Measurements from ENCODE around the gene OSGIN1. TPM values are rescaled to one million over a fixed set of nuclear protein-coding genes. Genes with fewer than 3 reads are reported as not detected.

Gene OSGIN1
- total RNA-seq, 1 experiment from 2014 or later, result 21.8 TPM

- no peak overlapping the region; the same call in 1 of the 2 replicates for H3K4me3 ChIP-seq (ENCODE audit: low read depth, low read length)
- POLR2A ChIA-PET, result interaction anchor here (0.6 to 2.9 kb wide), 3 partner anchors 26 to 60 kb away, joined by 3 to 31 read pairs (median 3); no protein-coding TSS in a partner anchor
- peaks cover 12% of the 10 kb centered on the region for H3K4me1 Mint-ChIP-seq (ENCODE audit: low read depth, unreplicated experiment)
Observed at GRCh38 chr16:83954577-83955016, 1.6 kb downstream of the OSGIN1 start.

DNA sequence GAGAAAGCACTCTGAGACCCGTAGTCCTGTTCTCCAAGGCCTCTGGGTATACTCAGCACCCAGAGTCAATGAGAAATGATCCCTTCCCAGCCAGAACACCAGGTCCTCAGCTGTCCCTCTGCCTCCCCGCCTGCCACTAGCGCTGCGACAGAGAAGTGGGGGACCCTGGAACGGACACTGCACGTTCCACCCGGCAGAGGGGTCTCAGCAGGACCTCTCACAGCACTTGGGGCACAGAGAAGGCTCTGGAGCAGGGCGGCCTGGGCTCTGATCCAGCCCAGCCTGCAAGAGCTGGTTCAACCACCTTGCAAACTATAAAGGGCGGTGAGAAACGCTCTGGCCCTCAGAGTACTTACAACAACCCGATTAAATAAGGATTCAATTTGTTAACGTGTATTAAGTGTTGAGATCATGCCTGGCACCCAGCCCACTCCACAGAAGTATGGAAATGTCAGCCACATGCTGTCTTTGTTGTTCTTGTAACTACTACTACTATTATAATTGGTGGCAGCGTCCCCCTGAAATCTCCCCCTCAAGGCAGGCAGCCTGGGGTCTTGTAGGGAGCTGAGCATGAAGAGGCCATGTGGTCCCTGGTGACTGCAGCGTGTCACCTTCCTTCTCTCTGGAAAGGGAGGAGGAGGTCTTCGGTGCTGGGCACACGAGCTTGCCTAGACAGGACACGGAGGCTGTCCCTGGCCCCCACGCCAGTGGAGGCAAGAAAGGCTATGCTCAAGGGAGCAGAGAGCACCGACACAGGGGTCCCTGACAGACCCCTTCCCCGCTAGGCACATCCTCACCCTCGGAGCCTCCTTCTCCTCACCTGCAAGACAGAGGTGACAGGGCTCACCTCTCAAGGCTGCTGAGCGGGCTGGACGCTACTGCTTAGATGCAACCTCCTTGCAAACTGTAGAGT lies 2.4 kb downstream of the OSGIN1 start:
- H3K4me1 Mint-ChIP-seq (ENCODE audit: low read depth, unreplicated experiment), result peaks cover 12% of the 10 kb centered on the region
- H3K4me3 Mint-ChIP-seq (ENCODE audit: unreplicated experiment), result no peak overlapping the region
- no peaks in the 10 kb centered on the region; the same call in 1 of the 2 replicates for H3K36me3 ChIP-seq (ENCODE audit: control insufficient read depth, insufficient read depth, low read length)
- H3K27me3 ChIP-seq (replicated peaks; ENCODE audit: control insufficient read depth, insufficient read depth, low read length), result no peaks in the 10 kb centered on the region
- no peaks in the 10 kb centered on the region for H3K9me3 Mint-ChIP-seq (ENCODE audit: unreplicated experiment)
- intact Hi-C loops (cut with micrococcal nuclease; ENCODE audit: unreplicated experiment), result loop anchor here (1.0 kb wide), 3 partner anchors 89 to 110 kb away; no protein-coding TSS in a partner anchor
- no peak overlapping the region for H3K27ac Mint-ChIP-seq (ENCODE audit: unreplicated experiment)
- ChIA-PET CTCF (interaction anchor here (1.5 to 2.4 kb wide), 4 partner anchors 88 to 111 kb away, joined by 3 to 22 read pairs (median 10); partner anchors contain the start of gene SLC38A8), POLR2A (no interaction called here)
- no TSS peak for BruUV-seq (replicated peaks)
- H3K4me1 ChIP-seq, result peaks cover 16% of the 10 kb centered on the region
- no peaks in the 10 kb centered on the region for H3K27me3 Mint-ChIP-seq (ENCODE audit: insufficient read depth, unreplicated experiment)
- no peak for DNase-seq
- no peaks in the 10 kb centered on the region for H3K9me3 ChIP-seq
- peaks cover 29% of the 10 kb centered on the region for H3K36me3 Mint-ChIP-seq (ENCODE audit: insufficient read depth, unreplicated experiment)
- TF ChIP-seq CTCF (IDR thresholded peaks at IDR 0.05; ENCODE audit: insufficient read depth in 1 of 2, low read depth in 1 of 2, low read length in 1 of 2, severe bottlenecking in 1 of 2, unreplicated experiment in 1 of 2), result no peak
- no peak overlapping the region for H3K4me3 ChIP-seq (ENCODE audit: low read depth, low read length)

More at GRCh38 chr16:83954577-83955016, 1.6 kb downstream of the OSGIN1 start:
- Histone ChIP-seq H3K9me3 (no peaks in the 10 kb centered on the region), H3K4me1 (peaks cover 16% of the 10 kb centered on the region), H3K36me3 (ENCODE audit: control insufficient read depth, insufficient read depth, low read length) (no peaks in the 10 kb centered on the region), H3K27me3 (replicated peaks; ENCODE audit: control insufficient read depth, insufficient read depth, low read length) (no peaks in the 10 kb centered on the region)
- Mint-ChIP-seq H3K36me3 (ENCODE audit: insufficient read depth, unreplicated experiment) (peaks cover 27% of the 10 kb centered on the region), H3K27ac (ENCODE audit: unreplicated experiment) (peak overlapping the region; percentile 94), H3K27me3 (ENCODE audit: insufficient read depth, unreplicated experiment) (no peaks in the 10 kb centered on the region), H3K4me3 (ENCODE audit: unreplicated experiment) (peak overlapping the region; percentile 94), H3K9me3 (ENCODE audit: unreplicated experiment) (no peaks in the 10 kb centered on the region)
- DNase-seq, result peak; percentile 80 to 87
- CTCF ChIA-PET, result interaction anchor here (0.7 to 2.4 kb wide), 13 partner anchors 11 to 232 kb away, joined by 3 to 44 read pairs (median 5); partner anchors contain the start of genes SLC38A8 and TAF1C
- intact Hi-C loops (cut with micrococcal nuclease; ENCODE audit: unreplicated experiment), result no loop called here
- BruUV-seq (replicated peaks), result no TSS peak
- TF ChIP-seq CTCF (IDR thresholded peaks at IDR 0.05; ENCODE audit: insufficient read depth in 1 of 2, low read depth in 1 of 2, low read length in 1 of 2, severe bottlenecking in 1 of 2, unreplicated experiment in 1 of 2), result peak in 1 of 2 experiments; percentile 35
